Vagina (tissue), 2 donors: ENCODE data around the gene FBXO24.

Experiments
- POLR2A ChIP-seq, 2 donors: fragments of 450-650 bp; IDR thresholded peaks; one replicate each; pipeline ENCODE4 v1.6.1; 2017; ENCODE audit warnings: antibody characterized with exemption in 2 of 2, mild to moderate bottlenecking in 2 of 2, moderate library complexity in 2 of 2
- POLR2AphosphoS5 ChIP-seq, 2 donors: sonication (generic); formaldehyde crosslinking; IDR thresholded peaks; one replicate each; pipeline ENCODE4 v1.9.0; 2017; ENCODE audit warnings: antibody characterized with exemption in 2 of 2, mild to moderate bottlenecking in 2 of 2, low read depth in 1 of 2; ENCODE audit not compliant: insufficient read depth in 1 of 2
- TF ChIP-seq, protein P1 (sequence below), 3 experiments: fragments of 450-650 bp in 2 of 3; fragments of 200-600 bp in 1 of 3; sonication (generic) in 1 of 3; IDR thresholded peaks; one replicate each; pipeline ENCODE4 v1.5.1; 2017 to 2019; ENCODE audit warnings: antibody characterized with exemption in 3 of 3, mild to moderate bottlenecking in 2 of 3, moderate library complexity in 2 of 3

DNA sequence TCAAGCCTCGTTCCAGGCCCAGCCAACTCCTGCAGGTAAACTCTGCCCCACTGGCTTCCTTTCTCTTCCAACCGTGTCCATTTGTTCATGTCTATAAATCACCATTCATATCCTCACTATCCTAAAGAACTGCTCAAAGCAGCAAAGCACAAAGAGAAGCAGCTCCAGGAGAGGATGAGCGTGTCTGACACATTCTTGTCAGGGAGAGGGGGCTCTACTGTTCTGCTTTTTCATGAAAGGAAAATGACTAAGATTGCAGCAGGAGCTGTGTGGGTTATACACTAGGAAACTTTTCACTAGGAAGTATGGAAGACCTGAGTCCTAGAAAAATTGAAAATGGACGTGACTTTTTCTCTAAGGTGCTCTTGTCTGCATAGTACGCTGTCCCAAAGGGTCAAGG lies 30.4 kb upstream of the FBXO24 start:
- TF ChIP-seq, protein P1, sequence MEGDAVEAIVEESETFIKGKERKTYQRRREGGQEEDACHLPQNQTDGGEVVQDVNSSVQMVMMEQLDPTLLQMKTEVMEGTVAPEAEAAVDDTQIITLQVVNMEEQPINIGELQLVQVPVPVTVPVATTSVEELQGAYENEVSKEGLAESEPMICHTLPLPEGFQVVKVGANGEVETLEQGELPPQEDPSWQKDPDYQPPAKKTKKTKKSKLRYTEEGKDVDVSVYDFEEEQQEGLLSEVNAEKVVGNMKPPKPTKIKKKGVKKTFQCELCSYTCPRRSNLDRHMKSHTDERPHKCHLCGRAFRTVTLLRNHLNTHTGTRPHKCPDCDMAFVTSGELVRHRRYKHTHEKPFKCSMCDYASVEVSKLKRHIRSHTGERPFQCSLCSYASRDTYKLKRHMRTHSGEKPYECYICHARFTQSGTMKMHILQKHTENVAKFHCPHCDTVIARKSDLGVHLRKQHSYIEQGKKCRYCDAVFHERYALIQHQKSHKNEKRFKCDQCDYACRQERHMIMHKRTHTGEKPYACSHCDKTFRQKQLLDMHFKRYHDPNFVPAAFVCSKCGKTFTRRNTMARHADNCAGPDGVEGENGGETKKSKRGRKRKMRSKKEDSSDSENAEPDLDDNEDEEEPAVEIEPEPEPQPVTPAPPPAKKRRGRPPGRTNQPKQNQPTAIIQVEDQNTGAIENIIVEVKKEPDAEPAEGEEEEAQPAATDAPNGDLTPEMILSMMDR (IDR thresholded peaks at IDR 0.05), result no peak
- TF ChIP-seq POLR2A (IDR thresholded peaks at IDR 0.05), result no peak
- TF ChIP-seq POLR2AphosphoS5 (IDR thresholded peaks at IDR 0.05; ENCODE audit: insufficient read depth in 1 of 2, low read depth in 1 of 2), result no peak
